Mesenchymal stem cell (in vitro differentiated cells and primary cell): ENCODE results near the gene TGFBR3L.

Experiments used
- DNase-seq: peaks from one replicate; pipeline ENCODE4 v3.0.0-alpha.2; 2013
- H2AFZ ChIP-seq: one replicate; pipeline ENCODE4 v1.6.1; 2013; ENCODE audit warnings: low read depth, mild to moderate bottlenecking, control low read depth, inconsistent platforms, low read length, moderate library complexity
- H2AK5ac ChIP-seq: 2 replicates; pipeline ENCODE4 v1.6.1; 2013; ENCODE audit warnings: low read length, moderate library complexity, mild to moderate bottlenecking, inconsistent platforms; ENCODE audit not compliant: severe bottlenecking
- H2BK120ac ChIP-seq: one replicate; pipeline ENCODE4 v1.6.1; 2013; ENCODE audit warnings: low read depth, mild to moderate bottlenecking, inconsistent platforms, low read length, moderate library complexity
- H2BK12ac ChIP-seq, 2 experiments: one replicate each; pipeline ENCODE4 v1.6.1; 2013; ENCODE audit warnings: inconsistent platforms in 2 of 2, low read length in 2 of 2, mild to moderate bottlenecking in 2 of 2, moderate library complexity in 2 of 2, control low read depth in 1 of 2
- H2BK15ac ChIP-seq: one replicate; pipeline ENCODE4 v1.6.1; 2013; ENCODE audit warnings: mild to moderate bottlenecking, low read depth, inconsistent platforms; ENCODE audit not compliant: poor library complexity, severe bottlenecking
- H2BK5ac ChIP-seq: 2 replicates; pipeline ENCODE4 v1.6.1; 2013; ENCODE audit warnings: low read depth, mild to moderate bottlenecking, low read length, control low read depth, inconsistent platforms; ENCODE audit not compliant: poor library complexity, severe bottlenecking
- H3K14ac ChIP-seq, 2 experiments: one replicate each; pipeline ENCODE4 v1.6.1; 2013; ENCODE audit warnings: inconsistent platforms in 2 of 2, low read length in 2 of 2, control low read depth in 1 of 2, mild to moderate bottlenecking in 1 of 2, moderate library complexity in 1 of 2
- H3K18ac ChIP-seq, 2 experiments: one replicate each; pipeline ENCODE4 v1.6.1; 2013; ENCODE audit warnings: inconsistent platforms in 2 of 2, low read length in 2 of 2, control low read depth in 1 of 2, low read depth in 1 of 2, mild to moderate bottlenecking in 1 of 2
- H3K23ac ChIP-seq, 2 experiments: one replicate each; pipeline ENCODE4 v1.6.1; 2013; ENCODE audit warnings: inconsistent platforms in 2 of 2, low read length in 2 of 2, mild to moderate bottlenecking in 2 of 2, moderate library complexity in 2 of 2, control low read depth in 1 of 2
- H3K27ac ChIP-seq: 2 replicates; pipeline ENCODE4 v1.5.1; 2013; ENCODE audit warnings: mild to moderate bottlenecking, moderate library complexity, low read length, control low read depth, inconsistent platforms; ENCODE audit not compliant: poor library complexity, severe bottlenecking
- H3K27me3 ChIP-seq, 2 experiments: 2 replicates each; pipeline versions ENCODE4 v1.6.1 to v1.7.0; 2013; ENCODE audit warnings: low read length in 2 of 2, mild to moderate bottlenecking in 2 of 2, moderate library complexity in 2 of 2, control low read depth in 1 of 2, inconsistent platforms in 1 of 2; ENCODE audit not compliant: control insufficient read depth in 1 of 2, insufficient read depth in 1 of 2
- H3K36me3 ChIP-seq, 2 experiments: 2 replicates each; pipeline versions ENCODE4 v1.6.1 to v1.7.0; 2013; ENCODE audit warnings: low read length in 2 of 2, control low read depth in 1 of 2, inconsistent platforms in 1 of 2, low read depth in 1 of 2, mild to moderate bottlenecking in 1 of 2; ENCODE audit not compliant: insufficient read depth in 2 of 2, control insufficient read depth in 1 of 2
- H3K4ac ChIP-seq, 2 experiments: one replicate each; pipeline ENCODE4 v1.6.1; 2013; ENCODE audit warnings: inconsistent platforms in 2 of 2, low read length in 2 of 2, mild to moderate bottlenecking in 2 of 2, moderate library complexity in 2 of 2, control low read depth in 1 of 2, low read depth in 1 of 2
- H3K4me1 ChIP-seq: 2 replicates; pipeline ENCODE4 v1.6.1; 2013; ENCODE audit warnings: low read depth, low read length, control low read depth; ENCODE audit not compliant: control insufficient read depth, insufficient read depth
- H3K4me2 ChIP-seq: 2 replicates; pipeline ENCODE4 v1.6.1; 2013; ENCODE audit warnings: low read length, mild to moderate bottlenecking, inconsistent platforms; ENCODE audit not compliant: poor library complexity, severe bottlenecking
- H3K4me3 ChIP-seq, 2 experiments: 2 replicates each; pipeline versions ENCODE4 v1.5.1 to v1.7.0; 2013; ENCODE audit warnings: low read length in 2 of 2, mild to moderate bottlenecking in 2 of 2, control low read depth in 1 of 2, low read depth in 1 of 2; ENCODE audit not compliant: insufficient read depth in 1 of 2
- H3K79me1 ChIP-seq: replicated peaks from 2 replicates; pipeline ENCODE4 v1.6.1; 2013; ENCODE audit warnings: mild to moderate bottlenecking, control low read depth, low read length, inconsistent platforms; ENCODE audit not compliant: poor library complexity, severe bottlenecking
- H3K9ac ChIP-seq: 2 replicates; pipeline ENCODE4 v1.7.0; 2013; ENCODE audit warnings: mild to moderate bottlenecking, low read length, moderate library complexity
- H3K9me3 ChIP-seq: 2 replicates; pipeline ENCODE4 v1.7.0; 2013; ENCODE audit warnings: mild to moderate bottlenecking, low read length; ENCODE audit not compliant: control insufficient read depth
- H4K8ac ChIP-seq: one replicate; pipeline ENCODE4 v1.6.1; 2013; ENCODE audit warnings: inconsistent platforms, mild to moderate bottlenecking, low read length, moderate library complexity
- H4K91ac ChIP-seq: one replicate; pipeline ENCODE4 v1.6.1; 2013; ENCODE audit warnings: mild to moderate bottlenecking, low read length, inconsistent platforms
- WGBS: methylation state at CpG from one replicate; pipeline ENCODE4 v1.1.7; 2013; ENCODE audit warnings: mixed read lengths; 5-methylcytosine and 5-hydroxymethylcytosine counted together

TGFBR3L gene

DNA sequence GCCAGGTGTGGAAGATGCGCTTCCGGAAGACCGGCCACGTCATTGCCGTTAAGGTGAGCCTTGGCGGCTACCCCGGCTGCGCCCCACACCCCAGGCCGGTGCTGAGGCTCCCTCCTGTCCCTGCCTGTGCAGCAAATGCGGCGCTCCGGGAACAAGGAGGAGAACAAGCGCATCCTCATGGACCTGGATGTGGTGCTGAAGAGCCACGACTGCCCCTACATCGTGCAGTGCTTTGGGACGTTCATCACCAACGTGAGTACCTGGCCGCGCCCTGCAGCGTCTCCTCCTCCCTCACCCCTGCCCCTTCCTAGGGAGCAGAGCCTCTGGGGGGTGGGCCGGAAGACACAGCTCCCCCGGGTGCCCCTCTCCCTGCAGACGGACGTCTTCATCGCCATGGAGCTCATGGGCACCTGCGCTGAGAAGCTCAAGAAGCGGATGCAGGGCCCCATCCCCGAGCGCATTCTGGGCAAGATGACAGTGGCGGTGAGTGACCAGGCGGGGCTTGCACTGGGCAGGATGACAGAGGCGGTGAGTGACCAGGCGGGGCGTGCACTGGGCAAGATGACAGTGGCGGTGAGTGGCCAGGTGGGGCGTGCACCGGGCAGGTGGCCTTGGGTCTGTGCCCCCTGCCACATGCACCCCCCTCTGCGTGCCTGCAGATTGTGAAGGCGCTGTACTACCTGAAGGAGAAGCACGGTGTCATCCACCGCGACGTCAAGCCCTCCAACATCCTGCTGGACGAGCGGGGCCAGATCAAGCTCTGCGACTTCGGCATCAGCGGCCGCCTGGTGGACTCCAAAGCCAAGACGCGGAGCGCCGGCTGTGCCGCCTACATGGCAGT is 4.1 kb upstream of the TGFBR3L start:
- Histone ChIP-seq H2BK12ac (no peak overlapping the region), H3K18ac (no peak overlapping the region), H4K8ac (no peak overlapping the region), H3K4me1 (peaks cover 24% of the 10 kb centered on the region), H3K4me2 (no peak overlapping the region), H3K9ac (no peak overlapping the region), H3K27ac (no peak overlapping the region), H3K27me3 (peaks cover 9 to 10% of the 10 kb centered on the region in 2 experiments), H3K9me3 (no peaks in the 10 kb centered on the region), H3K79me1 (peaks cover 39% of the 10 kb centered on the region), H4K91ac (no peak overlapping the region), H3K4me3 (no peak overlapping the region), H3K36me3 (peaks cover 38 to 86% of the 10 kb centered on the region in 2 experiments), H3K23ac (no peak overlapping the region), H2AFZ (no peak overlapping the region), H3K4ac (no peak overlapping the region), H2AK5ac (no peak overlapping the region), H2BK5ac (no peak overlapping the region), H2BK120ac (no peak overlapping the region), H2BK15ac (no peak overlapping the region), H3K14ac (no peak overlapping the region)
- DNase-seq: no peak
- 98% methylated on average over 54 of the region's 54 CpGs for WGBS

DNA sequence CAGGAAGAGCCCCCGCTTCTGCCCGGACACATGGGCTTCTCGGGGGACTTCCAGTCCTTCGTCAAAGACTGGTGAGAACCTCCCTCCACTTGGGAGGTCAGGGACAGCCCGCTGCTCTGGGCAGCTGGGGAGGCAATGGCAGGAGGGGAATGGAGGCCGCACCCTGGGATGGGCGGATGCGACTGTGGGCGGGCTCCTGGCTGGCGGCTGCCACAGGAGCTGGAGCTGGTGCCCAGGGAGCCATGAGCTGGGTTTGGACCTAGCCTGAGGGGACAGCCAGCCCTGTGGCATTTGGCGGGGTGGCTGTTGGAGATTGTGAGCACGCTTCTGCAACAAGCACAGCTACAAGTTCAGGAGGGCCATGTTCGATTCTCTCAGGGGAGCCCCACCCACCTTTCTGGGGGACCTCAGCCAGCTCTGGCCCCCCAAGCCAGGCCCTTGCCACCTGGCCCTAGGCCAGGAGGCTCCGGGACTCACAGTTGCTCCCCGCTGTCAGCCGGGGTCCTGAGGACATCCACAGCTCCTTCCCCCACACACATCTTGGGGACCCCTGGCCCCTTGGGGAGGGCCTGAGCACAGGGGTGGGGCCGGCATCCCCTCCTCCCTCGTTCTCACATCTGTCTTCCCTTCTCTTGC is 3.0 kb upstream of the TGFBR3L start:
- H2BK12ac ChIP-seq: no peak overlapping the region
- no peak overlapping the region for H2AK5ac ChIP-seq
- H3K14ac ChIP-seq: no peak overlapping the region
- no peak overlapping the region for H4K91ac ChIP-seq
- peaks cover 28% of the 10 kb centered on the region for H3K4me1 ChIP-seq
- no peak overlapping the region for H3K23ac ChIP-seq
- H3K27ac ChIP-seq: no peak overlapping the region
- no peak overlapping the region for H2BK15ac ChIP-seq
- no peak overlapping the region for H3K4me2 ChIP-seq
- no peak overlapping the region for H3K9ac ChIP-seq
- 97% methylated on average over 18 of the region's 18 CpGs for WGBS
- DNase-seq: no peak
- no peak overlapping the region for H3K4ac ChIP-seq
- H4K8ac ChIP-seq: no peak overlapping the region
- H2BK120ac ChIP-seq: no peak overlapping the region
- H3K9me3 ChIP-seq: no peaks in the 10 kb centered on the region
- no peak overlapping the region for H2BK5ac ChIP-seq
- no peak overlapping the region for H3K18ac ChIP-seq
- peaks cover 34% of the 10 kb centered on the region for H3K79me1 ChIP-seq
- no peak overlapping the region for H2AFZ ChIP-seq
- peaks cover 15 to 17% of the 10 kb centered on the region in 2 experiments for H3K27me3 ChIP-seq
- peaks cover 34 to 77% of the 10 kb centered on the region in 2 experiments for H3K36me3 ChIP-seq
- H3K4me3 ChIP-seq: no peak overlapping the region

DNA sequence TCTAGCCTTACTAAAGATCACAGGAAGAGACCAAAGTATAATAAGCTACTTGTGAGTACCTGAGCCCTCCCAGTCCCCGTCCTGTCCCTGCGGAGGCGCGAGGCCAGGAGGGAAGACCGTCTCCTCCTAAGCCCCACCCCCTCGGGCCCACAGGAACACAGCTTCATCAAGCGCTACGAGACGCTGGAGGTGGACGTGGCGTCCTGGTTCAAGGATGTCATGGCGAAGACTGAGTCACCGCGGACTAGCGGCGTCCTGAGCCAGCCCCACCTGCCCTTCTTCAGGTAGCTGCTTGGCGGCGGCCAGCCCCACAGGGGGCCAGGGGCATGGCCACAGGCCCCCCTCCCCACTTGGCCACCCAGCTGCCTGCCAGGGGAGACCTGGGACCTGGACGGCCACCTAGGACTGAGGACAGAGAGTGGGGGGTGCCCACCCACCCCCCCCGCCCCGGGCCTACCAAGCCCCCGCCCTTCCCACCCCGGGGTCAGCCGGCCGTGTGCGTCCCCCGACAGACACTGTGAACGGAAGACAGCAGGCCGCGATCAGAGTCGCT is 2.4 kb upstream of the TGFBR3L start:
- H3K4me2 ChIP-seq: no peak overlapping the region
- no peak overlapping the region for H2BK15ac ChIP-seq
- H2BK120ac ChIP-seq: no peak overlapping the region
- no peak overlapping the region for H3K9ac ChIP-seq
- no peak overlapping the region for H3K27ac ChIP-seq
- H2BK12ac ChIP-seq: no peak overlapping the region
- no peaks in the 10 kb centered on the region for H3K9me3 ChIP-seq
- WGBS: 94% methylated on average over 28 of the region's 31 CpGs
- H3K18ac ChIP-seq: no peak overlapping the region
- peaks cover 33 to 74% of the 10 kb centered on the region in 2 experiments for H3K36me3 ChIP-seq
- peaks cover 29% of the 10 kb centered on the region for H3K4me1 ChIP-seq
- H4K8ac ChIP-seq: no peak overlapping the region
- H3K79me1 ChIP-seq: peaks cover 32% of the 10 kb centered on the region
- no peak overlapping the region for H4K91ac ChIP-seq
- no peak overlapping the region for H3K23ac ChIP-seq
- no peak overlapping the region for H2AFZ ChIP-seq
- H3K4ac ChIP-seq: no peak overlapping the region
- no peak overlapping the region for H3K4me3 ChIP-seq
- no peak overlapping the region for H2AK5ac ChIP-seq
- peaks cover 19 to 21% of the 10 kb centered on the region in 2 experiments for H3K27me3 ChIP-seq
- H2BK5ac ChIP-seq: no peak overlapping the region
- H3K14ac ChIP-seq: no peak overlapping the region
- no peak for DNase-seq
